ENCODE data around the gene DPAGT1. TPM values are rescaled to one million over a fixed set of nuclear protein-coding genes. Genes with fewer than 3 reads are reported as not detected.
"Not testable (repeated sequence)": the region's sequence is repeated elsewhere in the genome, so short reads cannot be mapped to it uniquely, and the experiment has no call there.

The DPAGT1 gene
- total RNA-seq, 2 experiments from 2014 or later, result 52.2 to 53.1 TPM

- Mint-ChIP-seq H3K36me3 (ENCODE audit: low read depth) (peaks cover 14% of the 10 kb centered on the region), H3K9me3 (no peaks in the 10 kb centered on the region), H3K27me3 (ENCODE audit: low read depth) (no peaks in the 10 kb centered on the region), H3K4me1 (ENCODE audit: low read depth) (peaks cover 40% of the 10 kb centered on the region), H3K4me3 (peak overlapping the region; percentile 43), H3K27ac (peak overlapping the region; percentile 95)
- intact Hi-C loops (cut with micrococcal nuclease), result loop anchor here (2.0 to 10.0 kb wide), 4 partner anchors 93 to 879 kb away; partner anchors contain the start of gene JAML
- CTCF ChIA-PET, result interaction anchor here (0.6 to 1.4 kb wide), 3 partner anchors 19 to 205 kb away, joined by 3 read pairs; no protein-coding TSS in a partner anchor
- DNase-seq, result no peak
Measured at GRCh38 chr11:119103793-119104192, 2.1 kb upstream of the DPAGT1 start.

GRCh38 chr11:119103161-119103664, 1.6 kb upstream of the DPAGT1 start:
- H3K36me3 Mint-ChIP-seq (ENCODE audit: low read depth), result peaks cover 16% of the 10 kb centered on the region
- peak overlapping the region; percentile 94 for H3K4me3 Mint-ChIP-seq
- H3K9me3 Mint-ChIP-seq; H3K27me3 Mint-ChIP-seq (ENCODE audit: low read depth); DNase-seq: not testable (repeated sequence)
- peaks cover 36% of the 10 kb centered on the region for H3K4me1 Mint-ChIP-seq (ENCODE audit: low read depth)
- H3K27ac Mint-ChIP-seq, result peak overlapping the region; percentile 95
- intact Hi-C loops (cut with micrococcal nuclease), result loop anchor here (2.0 to 10.0 kb wide), 4 partner anchors 94 to 878 kb away; partner anchors contain the start of gene JAML
- CTCF ChIA-PET, result interaction anchor here (0.6 to 1.3 kb wide), 7 partner anchors 19 to 221 kb away, joined by 3 to 6 read pairs (median 3); partner anchors contain the start of gene VPS11

DNA sequence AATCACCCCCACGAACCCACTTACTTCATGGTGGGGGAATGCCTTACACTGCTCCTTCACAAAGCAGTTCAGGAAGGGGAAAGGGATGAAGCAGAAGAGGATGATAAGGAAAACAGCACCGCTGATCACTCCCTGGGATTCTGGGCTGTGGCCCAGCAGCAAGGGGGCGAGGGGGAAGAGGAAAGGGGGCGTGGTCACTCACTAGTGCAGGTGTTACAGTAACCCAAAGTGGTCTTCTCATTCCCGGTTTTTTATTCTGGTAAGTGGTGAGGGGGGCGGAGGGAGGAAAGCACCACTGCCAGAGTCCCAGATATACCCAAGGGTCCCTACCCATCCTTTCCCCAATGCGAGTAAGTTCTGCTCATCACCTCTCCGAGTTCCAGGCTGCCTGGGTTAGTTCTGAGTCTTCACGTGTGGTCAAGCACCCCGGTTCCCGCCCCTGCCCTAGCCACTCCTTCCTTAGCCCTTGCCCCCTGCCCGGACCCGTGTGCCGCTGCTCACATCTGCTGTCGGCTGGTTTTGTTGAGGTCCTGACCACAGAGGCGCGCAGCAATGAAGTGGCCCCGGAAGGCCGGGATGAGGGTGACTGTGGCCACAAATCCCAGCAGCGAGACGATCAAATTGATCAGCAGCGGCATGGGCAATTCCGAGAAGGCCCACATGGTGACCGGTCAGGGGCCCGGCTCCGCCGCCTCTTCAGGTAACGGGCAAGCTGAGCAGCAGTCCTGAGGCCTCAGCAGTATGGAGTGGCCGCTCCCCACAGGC, 477 bp downstream of the DPAGT1 start:
- Mint-ChIP-seq H3K27ac (peak overlapping the region; percentile 95), H3K36me3 (ENCODE audit: low read depth) (peaks cover 30% of the 10 kb centered on the region), H3K27me3 (ENCODE audit: low read depth) (no peaks in the 10 kb centered on the region), H3K9me3 (no peaks in the 10 kb centered on the region), H3K4me1 (ENCODE audit: low read depth) (peaks cover 31% of the 10 kb centered on the region), H3K4me3 (peak overlapping the region; percentile 94)
- CTCF ChIA-PET, result interaction anchor here (1.0 kb wide), 2 partner anchors 16 to 104 kb away, joined by 4 read pairs; partner anchors contain the start of genes CBL and HMBS
- intact Hi-C loops (cut with micrococcal nuclease), result loop anchor here (1.0 to 10.0 kb wide), 8 partner anchors 16 to 876 kb away; partner anchors contain the start of genes HMBS, HYOU1, JAML and NLRX1
- DNase-seq, result peak; percentile 31

DNA sequence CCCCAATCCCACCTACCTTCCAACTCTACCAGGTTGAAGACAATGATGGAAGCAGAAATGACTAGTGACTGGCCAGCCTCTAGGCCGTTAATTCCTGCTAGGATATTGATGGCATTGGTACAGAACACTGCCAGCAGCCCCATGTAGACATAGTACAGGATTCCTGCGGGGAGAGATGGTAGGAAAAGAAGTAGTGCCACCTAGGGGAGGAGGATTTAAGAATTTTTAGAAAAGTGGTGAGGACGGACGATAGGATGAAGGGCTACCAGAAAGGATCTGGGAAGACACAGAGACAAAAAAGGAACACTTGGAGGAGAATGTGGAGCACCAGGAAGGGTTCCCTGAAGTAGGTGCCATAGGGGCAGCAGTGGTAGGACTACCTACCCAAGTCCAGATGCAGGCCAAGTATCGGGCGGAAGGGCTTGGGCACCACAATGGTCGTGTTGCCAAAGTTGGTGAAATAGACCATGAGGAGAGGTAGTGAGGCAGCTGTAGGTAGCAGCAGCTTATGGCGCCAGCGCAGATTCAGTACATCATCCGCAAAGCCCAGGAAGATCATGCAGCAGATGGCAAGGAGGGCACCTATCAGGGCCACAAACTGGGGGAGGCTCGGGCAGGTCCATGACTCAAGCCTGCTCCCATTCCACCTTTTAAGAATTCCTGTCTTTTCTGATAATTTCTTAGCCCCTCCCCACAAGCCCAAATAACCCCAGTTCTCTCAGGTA, 1.2 kb downstream of the DPAGT1 start:
- CTCF ChIA-PET, result interaction anchor here (0.8 to 1.2 kb wide), 4 partner anchors 9 to 40 kb away, joined by 3 to 4 read pairs (median 4); partner anchors contain the start of gene HMBS
- intact Hi-C loops (cut with micrococcal nuclease), result loop anchor here (2.0 to 10.0 kb wide), 6 partner anchors 16 to 876 kb away; partner anchors contain the start of genes HMBS, JAML and NLRX1
- H3K9me3 Mint-ChIP-seq, result no peaks in the 10 kb centered on the region

GRCh38 chr11:119099711-119100110, 1.9 kb downstream of the DPAGT1 start:
- H3K4me3 Mint-ChIP-seq, result peak overlapping the region; percentile 94
- H3K9me3 Mint-ChIP-seq, result no peaks in the 10 kb centered on the region
- H3K4me1 Mint-ChIP-seq (ENCODE audit: low read depth), result peaks cover 32% of the 10 kb centered on the region
- DNase-seq, result no peak
- intact Hi-C loops (cut with micrococcal nuclease), result loop anchor here (2.0 to 10.0 kb wide), 7 partner anchors 15 to 875 kb away; partner anchors contain the start of genes HMBS, JAML and NLRX1
- CTCF ChIA-PET, result interaction anchor here (0.7 to 1.4 kb wide), 8 partner anchors 9 to 83 kb away, joined by 3 to 8 read pairs (median 4); no protein-coding TSS in a partner anchor
- H3K27ac Mint-ChIP-seq, result no peak overlapping the region
- H3K36me3 Mint-ChIP-seq (ENCODE audit: low read depth), result peaks cover 40% of the 10 kb centered on the region
- no peaks in the 10 kb centered on the region for H3K27me3 Mint-ChIP-seq (ENCODE audit: low read depth)

More for the DNA sequence above, 1.2 kb downstream of the DPAGT1 start:
- Mint-ChIP-seq H3K4me3 (peak overlapping the region; percentile 94), H3K27me3 (ENCODE audit: low read depth) (no peaks in the 10 kb centered on the region), H3K27ac (peak overlapping the region; percentile 95), H3K4me1 (ENCODE audit: low read depth) (peaks cover 31% of the 10 kb centered on the region), H3K36me3 (ENCODE audit: low read depth) (peaks cover 33% of the 10 kb centered on the region)
- DNase-seq, result no peak

GRCh38 chr11:119095066-119095880, 6.4 kb downstream of the DPAGT1 start:
- H3K4me1 Mint-ChIP-seq (ENCODE audit: low read depth), result peaks cover 39% of the 10 kb centered on the region
- intact Hi-C loops (cut with micrococcal nuclease), result loop anchor here (1.0 to 5.0 kb wide), 12 partner anchors 10 to 306 kb away; partner anchors contain the start of genes CENATAC, HINFP, HYOU1 and RNF26
- CTCF ChIA-PET, result interaction anchor here (0.7 to 2.2 kb wide), 5 partner anchors 10 to 229 kb away, joined by 3 to 8 read pairs (median 4); partner anchors contain the start of genes C2CD2L and HMBS
- H3K27ac Mint-ChIP-seq, result peak overlapping the region; percentile 96
- DNase-seq, result peak; percentile 100
- peaks cover 67% of the 10 kb centered on the region for H3K36me3 Mint-ChIP-seq (ENCODE audit: low read depth)
- H3K9me3 Mint-ChIP-seq, result no peaks in the 10 kb centered on the region
- H3K27me3 Mint-ChIP-seq (ENCODE audit: low read depth), result no peaks in the 10 kb centered on the region
- peak overlapping the region; percentile 92 for H3K4me3 Mint-ChIP-seq

DNA sequence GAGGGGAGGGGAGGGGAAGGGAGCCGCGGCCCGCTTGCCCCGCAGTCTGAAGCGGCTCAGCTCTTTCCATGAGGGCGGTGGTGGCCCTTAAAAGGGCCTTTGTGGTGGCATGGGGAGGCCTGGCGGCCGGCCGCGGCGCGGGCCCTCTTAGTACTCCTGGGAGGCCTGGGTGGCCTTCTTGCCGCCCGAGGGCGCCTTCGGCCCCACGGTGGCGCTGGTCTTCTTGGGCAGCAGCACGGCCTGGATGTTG, 6.9 kb downstream of the DPAGT1 start:
- no peaks in the 10 kb centered on the region for H3K9me3 Mint-ChIP-seq
- peak overlapping the region; percentile 96 for H3K27ac Mint-ChIP-seq
- no peak for DNase-seq
- H3K27me3 Mint-ChIP-seq (ENCODE audit: low read depth), result no peaks in the 10 kb centered on the region
- H3K36me3 Mint-ChIP-seq (ENCODE audit: low read depth), result peaks cover 63% of the 10 kb centered on the region
- CTCF ChIA-PET, result interaction anchor here (0.7 to 2.2 kb wide), 5 partner anchors 9 to 229 kb away, joined by 3 to 8 read pairs (median 4); partner anchors contain the start of genes C2CD2L and HMBS
- peak overlapping the region; percentile 92 for H3K4me3 Mint-ChIP-seq
- intact Hi-C loops (cut with micrococcal nuclease), result loop anchor here (1.0 to 5.0 kb wide), 13 partner anchors 9 to 306 kb away; partner anchors contain the start of genes C2CD2L, CENATAC, HINFP and HYOU1
- H3K4me1 Mint-ChIP-seq (ENCODE audit: low read depth), result peaks cover 33% of the 10 kb centered on the region

- intact Hi-C loops (cut with micrococcal nuclease), result loop anchor here (1.0 to 2.0 kb wide), 4 partner anchors 13 to 305 kb away; partner anchors contain the start of genes C2CD2L and HYOU1
- Mint-ChIP-seq H3K9me3 (no peaks in the 10 kb centered on the region), H3K4me1 (ENCODE audit: low read depth) (peaks cover 32% of the 10 kb centered on the region), H3K4me3 (peak overlapping the region; percentile 92), H3K27me3 (ENCODE audit: low read depth) (no peaks in the 10 kb centered on the region), H3K36me3 (ENCODE audit: low read depth) (peaks cover 62% of the 10 kb centered on the region), H3K27ac (peak overlapping the region; percentile 96)
- peak; percentile 59 for DNase-seq
- CTCF ChIA-PET, result interaction anchor here (1.2 to 2.2 kb wide), 3 partner anchors 9 to 102 kb away, joined by 3 to 8 read pairs (median 6); partner anchors contain the start of gene HMBS
Measured at GRCh38 chr11:119093942-119094815, 7.5 kb downstream of the DPAGT1 start.

DNA sequence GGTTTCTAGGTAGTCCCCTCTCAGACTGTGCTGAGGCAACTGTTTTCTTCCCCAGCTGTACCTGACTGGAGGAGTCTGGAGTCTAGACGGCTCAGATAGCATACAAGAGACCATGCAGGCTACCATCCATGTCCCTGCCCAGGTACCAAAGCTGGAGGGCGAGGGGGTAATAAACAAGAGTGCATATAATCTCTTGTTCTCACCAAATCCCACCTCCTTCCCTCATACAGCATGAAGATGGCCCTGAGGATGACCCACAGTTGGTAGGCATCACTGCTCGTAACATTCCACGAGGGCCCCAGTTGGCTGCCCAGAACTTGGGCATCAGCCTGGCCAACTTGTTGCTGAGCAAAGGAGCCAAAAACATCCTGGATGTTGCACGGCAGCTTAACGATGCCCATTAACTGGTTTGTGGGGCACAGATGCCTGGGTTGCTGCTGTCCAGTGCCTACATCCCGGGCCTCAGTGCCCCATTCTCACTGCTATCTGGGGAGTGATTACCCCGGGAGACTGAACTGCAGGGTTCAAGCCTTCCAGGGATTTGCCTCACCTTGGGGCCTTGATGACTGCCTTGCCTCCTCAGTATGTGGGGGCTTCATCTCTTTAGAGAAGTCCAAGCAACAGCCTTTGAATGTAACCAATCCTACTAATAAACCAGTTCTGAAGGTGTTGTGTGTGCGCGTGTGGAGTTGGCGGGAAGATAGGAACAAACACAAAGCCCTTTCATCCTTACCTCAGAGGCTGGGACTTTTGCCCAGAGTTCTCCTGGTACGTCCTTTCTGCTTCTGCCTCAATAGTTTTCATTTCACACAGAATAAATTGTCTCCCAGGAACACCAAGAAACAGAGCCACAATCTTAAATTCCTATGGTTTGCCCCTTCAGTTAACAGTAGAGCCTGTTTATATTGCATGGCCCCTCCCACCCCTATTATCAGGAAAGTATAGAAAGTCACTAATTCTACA, 8.5 kb downstream of the DPAGT1 start:
- peaks cover 28% of the 10 kb centered on the region for H3K4me1 Mint-ChIP-seq (ENCODE audit: low read depth)
- CTCF ChIA-PET, result no interaction called here
- H3K9me3 Mint-ChIP-seq, result no peaks in the 10 kb centered on the region
- no peaks in the 10 kb centered on the region for H3K27me3 Mint-ChIP-seq (ENCODE audit: low read depth)
- DNase-seq, result no peak
- peaks cover 52% of the 10 kb centered on the region for H3K36me3 Mint-ChIP-seq (ENCODE audit: low read depth)
- intact Hi-C loops (cut with micrococcal nuclease), result no loop called here
- peak overlapping the region; percentile 92 for H3K4me3 Mint-ChIP-seq
- H3K27ac Mint-ChIP-seq, result peak overlapping the region; percentile 88
